H1 (cell line): Measurements from ENCODE around the gene DIPK1B. TPM values are rescaled to one million over a fixed set of nuclear protein-coding genes. Genes with fewer than 3 reads are reported as not detected.

ENCODE experiments used
- RBBP5 ChIP-seq: IDR thresholded peaks from 2 replicates; pipeline ENCODE4 v1.7.1; 2012; ENCODE audit warnings: low read depth, mild to moderate bottlenecking, inconsistent platforms, low read length, moderate library complexity, borderline replicate concordance
- polyA plus RNA-seq, 7 experiments: library from polyadenylated mRNA; depleted of rRNA in 3 of 7; stranded (reverse) in 5 of 7; unstranded in 2 of 7; fragments of >200 nt in 5 of 7; fragments of 200-250 nt in 2 of 7; gene quantifications; 1 replicate in 5 of 7; 2 replicates in 1 of 7; 4 replicates in 1 of 7; pipeline versions ENCODE4 v1.2.1 to v1.2.3, GENCODE V29; 2011 to 2013; ENCODE audit warnings: missing spikeins in 2 of 7, mixed read lengths in 2 of 7
- total RNA-seq: library from RNA; stranded (reverse); fragmentation: NEBNext Ultra II Directional; extraction: Animal tissue kit (Norgen Biotek cat#: 25700); gene quantifications from 2 replicates; pipeline ENCODE4 v1.2.1, GENCODE V29; 2021

The DIPK1B gene
- total and polyA plus RNA-seq, 2 of the 8 experiments (the other 6 are each of a cell fraction or from before 2014, with no cell fraction given): 32.3 to 64.8 TPM

DNA sequence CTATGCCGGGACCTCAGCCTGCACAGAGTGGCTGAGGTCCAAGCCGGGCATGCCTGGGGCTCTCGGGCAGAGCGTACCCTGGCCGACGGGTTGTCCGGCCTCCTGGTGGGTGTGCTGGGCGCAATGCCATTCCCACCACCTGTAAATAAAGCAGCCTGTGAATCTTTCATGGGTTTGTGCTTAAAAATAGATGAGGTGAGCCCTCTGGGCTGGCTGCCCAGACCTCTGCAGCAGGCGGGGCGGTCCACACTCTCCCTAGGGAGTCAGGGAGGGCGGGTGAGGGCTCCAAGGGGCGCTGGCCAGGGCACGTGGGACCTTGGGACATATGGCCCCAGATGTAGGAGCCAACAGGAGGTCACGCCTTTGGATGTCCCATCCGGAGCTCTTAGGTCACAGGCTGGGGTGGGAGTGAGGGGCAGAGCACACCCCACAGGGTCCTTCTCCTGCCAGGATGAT lies 21.5 kb upstream of the DIPK1B start (continued):
- TF ChIP-seq RBBP5: no peak
